Spleen (tissue), 11 donors: ENCODE measurements around the gene BBIP1. TPM values are rescaled to one million over a fixed set of nuclear protein-coding genes. Genes with fewer than 3 reads are reported as not detected.

Experiments used
- DNase-seq: peaks from one replicate; pipeline ENCODE4 v3.0.0-alpha.2; 2020
- H3K27ac ChIP-seq, 8 donors: fragments of 200-600 bp; sonication (generic) in 7 of 8; 1 replicate in 4 of 8; 2 replicates in 4 of 8; pipeline versions ENCODE4 v1.5.0 to v1.8.0; 2016 to 2021; ENCODE audit warnings: inconsistent platforms in 4 of 8, mild to moderate bottlenecking in 4 of 8, moderate library complexity in 1 of 8
- H3K27me3 ChIP-seq, 7 donors: fragments of 200-600 bp; sonication (generic) in 6 of 7; replicated peaks in 1 of 7; 1 replicate in 4 of 7; 2 replicates in 3 of 7; pipeline versions ENCODE4 v1.5.0 to v1.8.0; 2016 to 2021; ENCODE audit warnings: inconsistent platforms in 3 of 7, mild to moderate bottlenecking in 1 of 7
- H3K36me3 ChIP-seq, 6 donors: fragments of 200-600 bp; sonication (generic) in 5 of 6; 1 replicate in 4 of 6; 2 replicates in 2 of 6; pipeline versions ENCODE4 v1.5.0 to v1.8.0; 2016 to 2021; ENCODE audit warnings: inconsistent platforms in 2 of 6
- H3K4me1 ChIP-seq, 6 donors: fragments of 200-600 bp; sonication (generic) in 5 of 6; 1 replicate in 3 of 6; 2 replicates in 3 of 6; pipeline versions ENCODE4 v1.5.0 to v1.8.0; 2016 to 2021; ENCODE audit warnings: inconsistent platforms in 3 of 6
- H3K4me3 ChIP-seq, 8 donors: fragments of 200-600 bp; sonication (generic) in 7 of 8; 1 replicate in 4 of 8; 2 replicates in 4 of 8; pipeline versions ENCODE4 v1.5.0 to v1.8.0; 2016 to 2021; ENCODE audit warnings: inconsistent platforms in 4 of 8, mild to moderate bottlenecking in 4 of 8, moderate library complexity in 2 of 8
- H3K9me3 ChIP-seq, 8 donors: fragments of 200-600 bp; sonication (generic) in 7 of 8; 1 replicate in 4 of 8; 2 replicates in 4 of 8; pipeline versions ENCODE4 v1.5.0 to v1.8.0; 2016 to 2021; ENCODE audit warnings: inconsistent platforms in 4 of 8
- POLR2A ChIP-seq, 3 donors: fragments of 450-650 bp; IDR thresholded peaks; one replicate each; pipeline ENCODE4 v1.5.1; 2017; ENCODE audit warnings: antibody characterized with exemption in 3 of 3, mild to moderate bottlenecking in 1 of 3
- POLR2AphosphoS5 ChIP-seq, 3 donors: sonication (generic); formaldehyde crosslinking; IDR thresholded peaks; one replicate each; pipeline ENCODE4 v1.5.1; 2017; ENCODE audit warnings: antibody characterized with exemption in 3 of 3
- WGBS, 5 donors: extraction: QIAGEN DNeasy Blood & Tissue Kit in 3 of 5; methylation state at CpG; one replicate each; pipeline versions ENCODE4 v1.1.5 to v1.1.7; 2013 to 2018; 5-methylcytosine and 5-hydroxymethylcytosine counted together
- intact Hi-C: fragments of 100-400 bp; cut with DNase I; formaldehyde crosslinking; loops from one replicate; pipeline ENCODE4 v1.15.0; 2023; ENCODE audit warnings: low total_unique reads
- polyA plus RNA-seq, 3 donors: library from polyadenylated mRNA; stranded (reverse); fragments of 200-250 nt; gene quantifications; one replicate each; pipeline ENCODE4 v1.2.1, GENCODE V29; 2013
- total RNA-seq, 7 donors: library from RNA; depleted of rRNA in 3 of 7; stranded (reverse); fragments of >200 nt in 3 of 7; fragmentation: NEBNext Ultra II Directional in 4 of 7; extraction: Animal tissue kit (Norgen Biotek cat#: 25700) in 4 of 7; gene quantifications; one replicate each; pipeline versions ENCODE4 v1.1.0 to v1.2.1, GENCODE V29; 2016 to 2021
- TF ChIP-seq, protein P1 (sequence below), 11 experiments: fragments of 200-600 bp in 7 of 11; fragments of 450-650 bp in 4 of 11; sonication (generic) in 4 of 11; IDR thresholded peaks in 8 of 11; conservative IDR thresholded peaks in 3 of 11; 1 replicate in 7 of 11; 2 replicates in 4 of 11; pipeline versions ENCODE4 v1.4.0 to v1.8.0; 2016 to 2021; ENCODE audit warnings: antibody characterized with exemption in 11 of 11, inconsistent platforms in 4 of 11, mild to moderate bottlenecking in 1 of 11
- donor health status: healthy with polysubstance abuse.
- donor health status: DM: no; HTN: no; CAD: no; lungs with moderate emphysema.
- donor health status: DM: no; HTN: no; CAD: no.
- donor health status: Bipolar disorder and iron deficiency.
- donor health status: healthy.
- donor health status: DM: no; HTN: no; CAD: no.
- donor health status: DM: yes; HTN: yes; CAD: no.

Gene BBIP1
- total and polyA plus RNA-seq, 10 donors: 20.7 to 40.0 (median 27.1) TPM

DNA sequence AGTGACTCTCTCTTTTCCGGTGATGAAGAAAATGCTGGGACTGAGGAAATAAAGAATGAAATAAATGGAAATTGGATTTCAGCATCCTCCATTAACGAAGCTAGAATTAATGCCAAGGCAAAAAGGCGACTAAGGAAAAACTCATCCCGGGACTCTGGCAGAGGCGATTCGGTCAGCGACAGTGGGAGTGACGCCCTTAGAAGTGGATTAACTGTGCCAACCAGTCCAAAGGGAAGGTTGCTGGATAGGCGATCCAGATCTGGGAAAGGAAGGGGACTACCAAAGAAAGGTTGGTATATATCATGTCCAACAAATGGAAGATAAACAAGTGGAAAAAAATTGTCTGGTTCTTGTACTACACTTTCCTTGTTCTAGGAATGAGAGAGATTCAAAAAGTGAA lies 37.7 kb downstream of the BBIP1 start:
- H3K36me3 ChIP-seq: peaks cover 0 to 100% (median 61%) of the 10 kb centered on the region in 6 donors
- WGBS, 5 donors: 91 to 98% (median 95%) methylated on average over 9 of the region's 9 CpGs
- H3K27ac ChIP-seq: peak overlapping the region in 1 of 8 donors; percentile 11

GRCh38 chr10:110880012-110880411 lies 39.0 kb downstream of the BBIP1 start:
- WGBS, 5 donors: 79 to 87% (median 84%) methylated on average over 3 of the region's 3 CpGs
- H3K9me3 ChIP-seq: no peaks in the 10 kb centered on the region
- H3K4me3 ChIP-seq: no peak overlapping the region
- intact Hi-C loops: no loop called here
- no peak for DNase-seq
- H3K4me1 ChIP-seq: peaks cover 16 to 100% (median 76%) of the 10 kb centered on the region in 6 donors
- H3K36me3 ChIP-seq: peaks cover 0 to 96% (median 50%) of the 10 kb centered on the region in 6 donors
- TF ChIP-seq POLR2A (IDR thresholded peaks at IDR 0.05) (no peak), POLR2AphosphoS5 (IDR thresholded peaks at IDR 0.05) (no peak)
- TF ChIP-seq, protein P1, sequence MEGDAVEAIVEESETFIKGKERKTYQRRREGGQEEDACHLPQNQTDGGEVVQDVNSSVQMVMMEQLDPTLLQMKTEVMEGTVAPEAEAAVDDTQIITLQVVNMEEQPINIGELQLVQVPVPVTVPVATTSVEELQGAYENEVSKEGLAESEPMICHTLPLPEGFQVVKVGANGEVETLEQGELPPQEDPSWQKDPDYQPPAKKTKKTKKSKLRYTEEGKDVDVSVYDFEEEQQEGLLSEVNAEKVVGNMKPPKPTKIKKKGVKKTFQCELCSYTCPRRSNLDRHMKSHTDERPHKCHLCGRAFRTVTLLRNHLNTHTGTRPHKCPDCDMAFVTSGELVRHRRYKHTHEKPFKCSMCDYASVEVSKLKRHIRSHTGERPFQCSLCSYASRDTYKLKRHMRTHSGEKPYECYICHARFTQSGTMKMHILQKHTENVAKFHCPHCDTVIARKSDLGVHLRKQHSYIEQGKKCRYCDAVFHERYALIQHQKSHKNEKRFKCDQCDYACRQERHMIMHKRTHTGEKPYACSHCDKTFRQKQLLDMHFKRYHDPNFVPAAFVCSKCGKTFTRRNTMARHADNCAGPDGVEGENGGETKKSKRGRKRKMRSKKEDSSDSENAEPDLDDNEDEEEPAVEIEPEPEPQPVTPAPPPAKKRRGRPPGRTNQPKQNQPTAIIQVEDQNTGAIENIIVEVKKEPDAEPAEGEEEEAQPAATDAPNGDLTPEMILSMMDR (IDR thresholded peaks at IDR 0.05 in 8 of 11, conservative IDR thresholded peaks at IDR 0.05 in 3 of 11): no peak
- peak overlapping the region in 1 of 8 donors; percentile 11 for H3K27ac ChIP-seq
- H3K27me3 ChIP-seq: no peaks in the 10 kb centered on the region

More for the DNA sequence above, 37.7 kb downstream of the BBIP1 start:
- H3K9me3 ChIP-seq: no peaks in the 10 kb centered on the region
- intact Hi-C loops: no loop called here
- H3K4me3 ChIP-seq: no peak overlapping the region
- TF ChIP-seq POLR2A (IDR thresholded peaks at IDR 0.05) (no peak), POLR2AphosphoS5 (IDR thresholded peaks at IDR 0.05) (peak in 1 of 3 donors; percentile 16)
- TF ChIP-seq, protein P1 (IDR thresholded peaks at IDR 0.05 in 8 of 11, conservative IDR thresholded peaks at IDR 0.05 in 3 of 11): no peak
- H3K27me3 ChIP-seq: no peaks in the 10 kb centered on the region
- peaks cover 12 to 100% (median 65%) of the 10 kb centered on the region in 6 donors for H3K4me1 ChIP-seq
- no peak for DNase-seq

GRCh38 chr10:110876788-110877187 lies 42.2 kb downstream of the BBIP1 start:
- H3K27ac ChIP-seq: peak overlapping the region in 1 of 8 donors; percentile 5
- intact Hi-C loops: no loop called here
- no peak overlapping the region for H3K4me3 ChIP-seq
- no peak for DNase-seq
- WGBS, 5 donors: 91 to 98% (median 96%) methylated on average over 1 of the region's 1 CpG
- TF ChIP-seq, protein P1 (IDR thresholded peaks at IDR 0.05 in 8 of 11, conservative IDR thresholded peaks at IDR 0.05 in 3 of 11): no peak
- TF ChIP-seq POLR2AphosphoS5 (IDR thresholded peaks at IDR 0.05) (no peak), POLR2A (IDR thresholded peaks at IDR 0.05) (no peak)
- peaks cover 0 to 63% (median 30%) of the 10 kb centered on the region in 6 donors for H3K36me3 ChIP-seq
- peaks cover 22 to 91% (median 67%) of the 10 kb centered on the region in 6 donors for H3K4me1 ChIP-seq
- H3K9me3 ChIP-seq: no peaks in the 10 kb centered on the region
- no peaks in the 10 kb centered on the region for H3K27me3 ChIP-seq

GRCh38 chr10:110876000-110876399 lies 43.0 kb downstream of the BBIP1 start:
- DNase-seq: no peak
- Histone ChIP-seq H3K27ac (peak overlapping the region in 1 of 8 donors; percentile 4), H3K36me3 (peaks cover 0 to 55% (median 24%) of the 10 kb centered on the region in 6 donors), H3K4me3 (peak overlapping the region in 1 of 8 donors; percentile 3), H3K27me3 (no peaks in the 10 kb centered on the region), H3K9me3 (no peaks in the 10 kb centered on the region), H3K4me1 (peaks cover 25 to 88% (median 63%) of the 10 kb centered on the region in 6 donors)
- WGBS, 5 donors: 69 to 75% (median 73%) methylated on average over 2 of the region's 2 CpGs
- intact Hi-C loops: no loop called here
- TF ChIP-seq POLR2AphosphoS5 (IDR thresholded peaks at IDR 0.05) (peak in 1 of 3 donors; percentile 14), POLR2A (IDR thresholded peaks at IDR 0.05) (no peak)
- TF ChIP-seq, protein P1 (IDR thresholded peaks at IDR 0.05 in 8 of 11, conservative IDR thresholded peaks at IDR 0.05 in 3 of 11): no peak
